Occipital lobe (tissue), 3 donors: Measurements from ENCODE around the gene SH2D6. TPM values are rescaled to one million over a fixed set of nuclear protein-coding genes. Genes with fewer than 3 reads are reported as not detected.
"Not testable (repeated sequence)": the region's sequence is repeated elsewhere in the genome, so short reads cannot be mapped to it uniquely, and the experiment has no call there.

Source experiments
- DNase-seq: peaks from one replicate; lab custom pipeline; 2025; lab: John Stamatoyannopoulos, UW
- small RNA-seq: library from RNA; depleted of rRNA; stranded (forward); fragments of <200 nt; gene quantifications from one replicate; pipeline ENCODE3, GENCODE V24; 2014
- total RNA-seq: library from RNA; depleted of rRNA; stranded (reverse); fragments of >200 nt; gene quantifications from one replicate; pipeline ENCODE4 v1.2.3, GENCODE V29; 2014

The SH2D6 gene
- total RNA-seq, 1 donor from 2014 or later: 0.47 TPM

- DNase-seq: no peak
Observed at GRCh38 chr2:85468096-85468703, 49.7 kb downstream of the SH2D6 start.

GRCh38 chr2:85468704-85469349 is 50.3 kb downstream of the SH2D6 start:
- no peak for DNase-seq

GRCh38 chr2:85470850-85471800 is 52.6 kb downstream of the SH2D6 start:
- DNase-seq: no peak

GRCh38 chr2:85472261-85472660 is 53.7 kb downstream of the SH2D6 start:
- DNase-seq: no peak

- no peak for DNase-seq
Observed at GRCh38 chr2:85475799-85476490, 57.4 kb downstream of the SH2D6 start.

GRCh38 chr2:85476624-85477023 is 58.1 kb downstream of the SH2D6 start:
- DNase-seq: no peak

- no peak for DNase-seq
Observed at GRCh38 chr2:85477884-85478283, 59.4 kb downstream of the SH2D6 start.

GRCh38 chr2:85481818-85482777 is 63.6 kb downstream of the SH2D6 start:
- no peak for DNase-seq

GRCh38 chr2:85484615-85485014 is 66.1 kb downstream of the SH2D6 start:
- not testable (repeated sequence) for DNase-seq

- no peak for DNase-seq
Observed at GRCh38 chr2:85485815-85486214, 67.3 kb downstream of the SH2D6 start.

Small RNAs within 50 kb of the gene (small RNA-seq; reads per million reads assigned to genes)
- gene AC062037.2: not detected
- gene RF00019: not detected
- gene RN7SL251P: not detected

Other genes with a start within 250 kb of the SH2D6 start
- 34.5 TPM for gene TGOLN2, start 90.7 kb upstream of the SH2D6 start, total RNA-seq
- 14.5 TPM for gene RETSAT, start 64.2 kb upstream of the SH2D6 start, total RNA-seq
- gene ELMOD3, start 63.9 kb upstream of the SH2D6 start, total RNA-seq: 16.8 TPM
- 11.1 TPM for gene CAPG, start 8.3 kb upstream of the SH2D6 start, total RNA-seq
- gene MAT2A, start 120.5 kb downstream of the SH2D6 start, total RNA-seq: 95.1 TPM
- gene GGCX, start 142.8 kb downstream of the SH2D6 start, total RNA-seq: 32.6 TPM
- 0.94 TPM for gene VAMP8, start 158.9 kb downstream of the SH2D6 start, total RNA-seq
- 3.6 TPM for gene VAMP5, start 165.7 kb downstream of the SH2D6 start, total RNA-seq
- gene RNF181, start 177.0 kb downstream of the SH2D6 start, total RNA-seq: 38.8 TPM
- gene TMEM150A, start 184.0 kb downstream of the SH2D6 start, total RNA-seq: 4.8 TPM
- 27.8 TPM for gene C2orf68, start 193.4 kb downstream of the SH2D6 start, total RNA-seq
- gene USP39, start 197.5 kb downstream of the SH2D6 start, total RNA-seq: 32.8 TPM
- gene SFTPB, start 249.5 kb downstream of the SH2D6 start, total RNA-seq: 0.16 TPM